Mammary epithelial cell (primary cell): ENCODE data around the gene EDEM2.

Experiments
- EZH2 ChIP-seq: IDR thresholded peaks from 2 replicates; pipeline ENCODE4 v1.6.1; 2012; ENCODE audit warnings: low read length, inconsistent platforms, borderline replicate concordance
- TF ChIP-seq, protein P1 (sequence below), 2 donors: IDR thresholded peaks in 1 of 2; conservative IDR thresholded peaks in 1 of 2; 2 replicates each; pipeline ENCODE4 v1.5.1; 2011 to 2012; ENCODE audit warnings: inconsistent platforms in 2 of 2, low read length in 2 of 2, mild to moderate bottlenecking in 2 of 2, control low read depth in 1 of 2, low read depth in 1 of 2; ENCODE audit not compliant: insufficient read depth in 1 of 2; ENCODE audit errors: extremely low read depth in 1 of 2

DNA sequence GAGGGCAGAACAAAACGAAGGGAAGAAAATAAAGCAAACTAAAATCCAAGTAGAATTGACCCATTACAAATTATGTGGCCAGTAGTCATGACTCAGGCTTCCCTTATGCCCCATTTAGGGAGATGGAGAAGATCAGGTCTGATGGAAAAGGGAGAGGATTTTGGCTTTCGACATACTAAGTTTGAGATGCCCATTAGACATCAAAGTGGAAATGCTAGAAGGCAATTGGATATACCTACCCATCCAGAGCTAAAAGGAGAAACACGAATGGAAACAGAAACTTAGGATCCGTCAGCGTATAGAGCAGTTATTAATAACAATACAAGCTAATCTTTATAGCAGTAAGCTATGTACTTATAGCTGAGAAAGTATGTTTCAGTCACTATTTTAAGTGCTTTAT lies 59.3 kb downstream of the EDEM2 start:
- TF ChIP-seq, protein P1, sequence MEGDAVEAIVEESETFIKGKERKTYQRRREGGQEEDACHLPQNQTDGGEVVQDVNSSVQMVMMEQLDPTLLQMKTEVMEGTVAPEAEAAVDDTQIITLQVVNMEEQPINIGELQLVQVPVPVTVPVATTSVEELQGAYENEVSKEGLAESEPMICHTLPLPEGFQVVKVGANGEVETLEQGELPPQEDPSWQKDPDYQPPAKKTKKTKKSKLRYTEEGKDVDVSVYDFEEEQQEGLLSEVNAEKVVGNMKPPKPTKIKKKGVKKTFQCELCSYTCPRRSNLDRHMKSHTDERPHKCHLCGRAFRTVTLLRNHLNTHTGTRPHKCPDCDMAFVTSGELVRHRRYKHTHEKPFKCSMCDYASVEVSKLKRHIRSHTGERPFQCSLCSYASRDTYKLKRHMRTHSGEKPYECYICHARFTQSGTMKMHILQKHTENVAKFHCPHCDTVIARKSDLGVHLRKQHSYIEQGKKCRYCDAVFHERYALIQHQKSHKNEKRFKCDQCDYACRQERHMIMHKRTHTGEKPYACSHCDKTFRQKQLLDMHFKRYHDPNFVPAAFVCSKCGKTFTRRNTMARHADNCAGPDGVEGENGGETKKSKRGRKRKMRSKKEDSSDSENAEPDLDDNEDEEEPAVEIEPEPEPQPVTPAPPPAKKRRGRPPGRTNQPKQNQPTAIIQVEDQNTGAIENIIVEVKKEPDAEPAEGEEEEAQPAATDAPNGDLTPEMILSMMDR (conservative IDR thresholded peaks at IDR 0.05 in 1 of 2, IDR thresholded peaks at IDR 0.05 in 1 of 2; ENCODE audit: extremely low read depth in 1 of 2, insufficient read depth in 1 of 2, low read depth in 1 of 2, low read length in 2 of 2): no peak
- TF ChIP-seq EZH2: no peak
